Fibroblast of villous mesenchyme (primary cell): ENCODE data around the gene JAZF1. TPM values are rescaled to one million over a fixed set of nuclear protein-coding genes. Genes with fewer than 3 reads are reported as not detected.

Source experiments
- DNase-seq: peaks from one replicate; pipeline ENCODE4 v3.0.0-alpha.2; 2010; ENCODE audit warnings: low read depth
- H3K4me3 ChIP-seq: 2 replicates; pipeline ENCODE4 v1.5.1; 2011; ENCODE audit warnings: low read depth, mild to moderate bottlenecking, low read length
- total RNA-seq: library from RNA; depleted of rRNA; stranded (reverse); fragments of >200 nt; gene quantifications from 2 replicates; pipeline ENCODE4 v1.2.3, GENCODE V29; 2012
- TF ChIP-seq, protein P1 (sequence below): IDR thresholded peaks from 2 replicates; pipeline ENCODE4 v1.5.1; 2012; ENCODE audit warnings: low read depth, mild to moderate bottlenecking, low read length; ENCODE audit not compliant: insufficient read depth

JAZF1 gene
- total RNA-seq, 1 donor = 38.4 TPM

DNA sequence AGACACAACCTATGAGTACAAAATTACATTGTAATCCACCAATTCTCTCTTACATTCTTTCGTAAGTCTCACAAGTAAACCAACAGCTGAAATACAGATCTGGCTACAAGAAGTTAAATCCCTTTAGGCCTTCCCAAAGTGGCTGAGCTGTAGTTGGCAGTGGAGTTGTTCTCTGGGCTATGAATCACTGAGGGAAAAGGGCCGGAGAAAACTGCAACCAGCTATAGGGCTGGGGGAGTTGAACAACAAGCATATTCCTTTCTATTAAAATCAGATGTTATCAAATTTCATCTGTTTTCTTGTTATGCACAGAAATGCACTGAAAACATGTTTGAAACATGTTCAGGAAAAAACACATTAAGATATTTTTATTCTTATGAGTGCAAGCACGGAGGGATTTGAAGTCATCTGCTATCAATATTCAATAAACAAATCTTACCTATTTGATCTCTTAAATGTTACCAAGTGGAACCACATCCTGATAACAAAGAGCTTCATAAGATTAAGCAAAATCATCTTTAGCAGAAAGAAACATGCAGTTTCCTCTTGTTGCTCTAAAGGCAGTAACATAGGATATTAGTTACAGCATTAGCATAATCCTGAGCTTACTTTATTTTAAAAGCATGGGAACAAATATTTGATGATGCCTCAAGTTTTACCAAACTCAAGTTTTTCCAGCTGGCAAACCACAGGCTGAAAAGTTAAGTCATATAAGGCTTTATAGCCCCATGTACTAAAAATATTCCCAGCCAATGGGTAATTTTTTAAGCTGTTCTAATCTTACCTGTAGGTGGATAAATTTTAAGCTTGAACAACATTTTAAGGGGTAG, 227.9 kb downstream of the JAZF1 start:
- peak; percentile 74 for DNase-seq

DNA sequence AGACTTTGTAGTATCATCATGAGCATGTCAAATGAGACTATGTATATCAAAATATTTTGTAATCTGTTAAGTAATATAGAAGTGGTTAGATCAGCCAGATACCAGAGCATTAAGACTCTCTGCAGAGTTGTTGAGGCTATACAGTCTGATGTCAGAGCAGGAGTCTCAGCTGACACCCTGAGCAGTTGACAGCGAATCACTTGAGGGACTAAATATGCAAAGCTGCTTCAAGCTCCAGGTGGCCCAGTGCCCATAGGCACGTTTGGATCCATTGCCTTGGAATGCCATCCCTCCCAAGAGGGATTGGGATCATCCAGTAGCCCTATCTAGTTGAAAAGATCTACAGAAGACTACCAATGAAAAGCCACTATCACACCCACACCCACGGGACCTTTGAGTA, 230.5 kb downstream of the JAZF1 start:
- H3K4me3 ChIP-seq = no peak overlapping the region
- TF ChIP-seq, protein P1, sequence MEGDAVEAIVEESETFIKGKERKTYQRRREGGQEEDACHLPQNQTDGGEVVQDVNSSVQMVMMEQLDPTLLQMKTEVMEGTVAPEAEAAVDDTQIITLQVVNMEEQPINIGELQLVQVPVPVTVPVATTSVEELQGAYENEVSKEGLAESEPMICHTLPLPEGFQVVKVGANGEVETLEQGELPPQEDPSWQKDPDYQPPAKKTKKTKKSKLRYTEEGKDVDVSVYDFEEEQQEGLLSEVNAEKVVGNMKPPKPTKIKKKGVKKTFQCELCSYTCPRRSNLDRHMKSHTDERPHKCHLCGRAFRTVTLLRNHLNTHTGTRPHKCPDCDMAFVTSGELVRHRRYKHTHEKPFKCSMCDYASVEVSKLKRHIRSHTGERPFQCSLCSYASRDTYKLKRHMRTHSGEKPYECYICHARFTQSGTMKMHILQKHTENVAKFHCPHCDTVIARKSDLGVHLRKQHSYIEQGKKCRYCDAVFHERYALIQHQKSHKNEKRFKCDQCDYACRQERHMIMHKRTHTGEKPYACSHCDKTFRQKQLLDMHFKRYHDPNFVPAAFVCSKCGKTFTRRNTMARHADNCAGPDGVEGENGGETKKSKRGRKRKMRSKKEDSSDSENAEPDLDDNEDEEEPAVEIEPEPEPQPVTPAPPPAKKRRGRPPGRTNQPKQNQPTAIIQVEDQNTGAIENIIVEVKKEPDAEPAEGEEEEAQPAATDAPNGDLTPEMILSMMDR = no peak
- DNase-seq = no peak

More for the DNA sequence above, 227.9 kb downstream of the JAZF1 start:
- TF ChIP-seq, protein P1 = no peak
- H3K4me3 ChIP-seq = no peak overlapping the region

DNA sequence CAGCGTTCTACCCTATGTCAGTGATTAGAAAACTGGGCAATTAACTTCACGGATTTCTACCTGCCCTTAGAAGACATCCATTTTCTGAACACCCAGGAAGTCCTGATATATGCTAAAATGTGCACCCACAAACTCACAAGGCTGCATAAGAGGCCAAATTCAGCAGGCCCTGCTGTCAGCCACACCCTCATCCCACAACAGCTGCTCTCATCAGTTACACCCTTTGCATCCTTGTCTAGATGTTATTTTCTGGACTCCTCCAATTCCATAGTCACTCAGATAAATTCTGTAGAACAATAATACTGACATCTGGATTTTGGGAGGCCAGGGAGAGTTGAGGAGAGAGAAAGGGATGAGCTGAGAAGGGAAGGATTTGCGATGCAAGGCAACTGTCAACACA, 231.7 kb downstream of the JAZF1 start:
- DNase-seq = no peak
- no peak overlapping the region for H3K4me3 ChIP-seq
- TF ChIP-seq, protein P1 = no peak

DNA sequence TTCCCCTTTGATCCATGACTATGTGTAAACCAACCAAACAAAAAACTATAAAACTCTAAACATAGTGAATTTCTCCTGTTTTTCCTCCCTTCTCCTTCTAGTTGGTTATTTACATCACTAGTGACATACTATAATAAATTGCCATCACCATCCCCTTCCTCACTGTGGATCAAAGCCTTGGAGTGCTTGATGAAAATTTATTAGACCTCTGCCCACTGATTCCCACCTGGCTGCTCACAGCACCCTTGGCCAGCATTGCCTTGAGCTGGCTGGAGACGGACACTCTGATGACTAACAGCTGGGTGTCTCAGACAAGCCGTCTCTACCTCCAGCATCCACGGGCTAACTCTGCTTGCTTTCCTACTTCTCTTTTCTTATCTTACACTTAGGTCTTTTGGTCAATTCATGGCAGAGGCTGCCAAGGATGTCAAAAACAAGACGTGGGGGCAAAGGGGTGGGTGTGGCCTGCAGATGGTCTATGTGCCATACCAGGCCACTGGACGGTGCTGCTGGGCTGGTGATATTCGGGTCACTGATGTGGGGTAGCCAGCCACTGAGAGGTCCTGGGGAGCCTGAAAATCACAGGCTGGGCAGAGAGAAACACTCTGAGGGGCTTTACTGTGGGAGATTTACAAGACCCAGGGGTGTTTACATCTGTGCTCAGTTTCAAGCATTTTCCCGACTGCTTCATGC, 232.9 kb downstream of the JAZF1 start:
- DNase-seq = no peak
- TF ChIP-seq, protein P1 = no peak
- H3K4me3 ChIP-seq = no peak overlapping the region

DNA sequence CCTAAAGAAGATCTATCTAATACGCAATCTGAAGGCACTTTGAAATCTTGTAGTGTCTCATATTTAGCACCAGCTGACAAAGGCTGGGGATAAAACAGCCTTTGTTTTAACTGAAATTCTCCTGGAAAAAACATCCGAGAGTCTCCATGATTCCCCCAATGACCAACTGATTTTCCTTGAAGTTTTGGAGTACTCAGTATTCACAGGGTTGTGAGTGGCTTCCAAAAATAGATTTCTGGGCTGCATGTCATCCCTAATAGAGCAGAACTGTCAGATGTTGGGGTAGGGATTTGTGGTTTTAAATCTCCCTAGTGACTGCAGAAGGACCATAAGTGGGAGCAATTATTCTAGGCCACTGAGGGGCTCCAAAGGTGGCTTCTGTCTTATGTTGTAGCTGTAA, 234.2 kb downstream of the JAZF1 start:
- no peak overlapping the region for H3K4me3 ChIP-seq
- TF ChIP-seq, protein P1 = no peak
- no peak for DNase-seq

DNA sequence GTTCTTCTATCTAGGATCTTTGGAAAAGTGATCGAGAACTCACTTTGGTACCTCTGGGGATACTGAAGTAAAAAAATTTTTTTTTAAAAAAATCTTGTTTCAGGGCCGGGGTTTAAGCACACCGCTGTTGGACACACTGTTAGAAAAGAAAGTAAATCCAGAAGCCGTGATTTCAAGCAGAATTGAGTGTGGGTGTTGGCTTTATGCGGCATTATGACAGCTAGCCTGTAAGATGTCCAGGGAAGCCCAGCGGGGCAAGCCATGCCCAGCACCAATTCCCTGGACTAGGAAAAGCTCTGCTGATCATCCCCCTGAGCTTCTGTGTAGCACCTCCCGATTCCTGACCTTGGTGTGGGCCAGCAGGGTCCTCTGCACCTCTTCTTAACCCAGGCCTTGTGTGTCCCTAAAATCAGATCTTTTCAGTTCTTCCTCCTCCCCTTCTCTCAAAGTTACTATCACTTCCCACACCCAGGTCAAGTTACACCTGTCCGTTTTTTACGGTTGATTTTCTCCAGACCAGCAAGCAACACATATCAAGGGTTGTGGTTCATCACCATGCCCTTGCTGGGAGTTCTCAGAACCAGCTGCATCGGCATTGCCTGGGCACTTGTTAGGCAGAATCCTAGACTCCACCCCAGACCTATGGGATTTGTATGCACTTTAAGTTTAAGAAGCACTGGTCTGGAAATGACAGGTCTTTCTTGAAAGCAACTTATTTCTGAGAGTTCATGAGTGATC, 235.4 kb downstream of the JAZF1 start:
- H3K4me3 ChIP-seq = no peak overlapping the region
- no peak for DNase-seq
- TF ChIP-seq, protein P1 = no peak
